ENCODE measurements around the gene VKORC1. TPM values are rescaled to one million over a fixed set of nuclear protein-coding genes. Genes with fewer than 3 reads are reported as not detected.

VKORC1 gene
- total RNA-seq, 1 donor from 2014 or later, result 22.3 TPM

DNA sequence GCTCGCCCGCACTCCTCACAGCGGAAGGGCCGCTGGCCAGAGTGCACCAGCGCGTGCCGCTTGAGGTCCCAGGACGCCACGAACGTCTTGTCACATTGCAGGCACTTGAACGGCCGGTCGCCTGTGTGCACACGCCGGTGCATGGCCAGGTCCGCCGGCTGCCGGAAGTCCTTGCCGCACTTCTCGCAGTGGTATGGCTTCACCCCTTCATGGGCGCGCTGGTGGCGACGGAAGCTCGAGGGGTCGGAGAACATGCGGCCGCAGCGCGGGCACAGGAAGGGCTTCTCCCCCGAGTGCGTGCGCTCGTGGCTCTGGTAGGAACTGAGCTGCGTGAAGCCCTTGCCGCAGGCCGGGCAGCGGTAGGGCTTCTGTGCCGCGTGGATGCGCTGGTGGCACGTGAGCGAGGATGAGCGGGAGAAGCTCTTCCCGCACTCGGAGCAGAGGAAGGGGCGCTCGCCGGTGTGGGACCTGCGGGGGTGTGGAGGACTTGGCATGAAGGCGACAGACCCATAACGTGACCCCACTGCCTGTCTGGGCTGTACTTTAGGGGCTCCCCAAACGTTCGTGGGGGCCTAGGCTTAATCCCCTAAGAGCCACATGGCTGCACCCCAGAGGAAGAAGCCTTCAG is 32.7 kb downstream of the VKORC1 start:
- no peak for ATAC-seq

DNA sequence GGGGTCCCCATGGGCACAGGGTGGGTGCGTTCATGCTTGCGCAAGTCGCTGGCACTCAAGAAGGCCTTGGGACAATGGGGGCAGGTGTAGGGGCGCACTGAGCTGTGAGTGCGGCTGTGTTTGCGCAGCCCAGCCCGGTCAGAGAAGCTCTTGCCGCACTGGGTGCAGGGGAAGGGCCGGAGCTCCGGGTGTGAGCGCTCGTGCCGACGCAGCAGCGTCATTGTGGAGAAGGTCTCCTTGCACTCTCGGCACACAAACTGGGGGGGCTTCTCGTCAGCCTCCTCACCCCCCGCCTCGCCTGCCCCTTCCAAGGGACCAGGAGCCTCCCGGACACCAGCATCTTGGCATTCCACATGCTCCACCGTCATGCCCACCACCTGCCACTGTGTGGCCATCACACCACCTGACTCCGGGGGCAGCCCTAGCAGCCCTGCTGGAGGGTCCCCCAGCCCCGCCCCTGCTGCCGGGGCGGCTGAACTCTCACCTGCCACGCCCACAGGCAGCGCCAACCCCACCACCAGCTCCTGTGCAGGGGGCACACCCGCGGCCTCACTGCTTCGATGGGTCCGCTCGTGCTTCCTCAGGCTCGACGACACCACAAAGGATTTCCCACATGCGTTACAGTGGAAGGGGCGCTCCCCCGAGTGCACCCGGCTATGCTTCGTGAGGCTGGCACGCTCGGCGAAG is 33.3 kb downstream of the VKORC1 start:
- ATAC-seq, result no peak

DNA sequence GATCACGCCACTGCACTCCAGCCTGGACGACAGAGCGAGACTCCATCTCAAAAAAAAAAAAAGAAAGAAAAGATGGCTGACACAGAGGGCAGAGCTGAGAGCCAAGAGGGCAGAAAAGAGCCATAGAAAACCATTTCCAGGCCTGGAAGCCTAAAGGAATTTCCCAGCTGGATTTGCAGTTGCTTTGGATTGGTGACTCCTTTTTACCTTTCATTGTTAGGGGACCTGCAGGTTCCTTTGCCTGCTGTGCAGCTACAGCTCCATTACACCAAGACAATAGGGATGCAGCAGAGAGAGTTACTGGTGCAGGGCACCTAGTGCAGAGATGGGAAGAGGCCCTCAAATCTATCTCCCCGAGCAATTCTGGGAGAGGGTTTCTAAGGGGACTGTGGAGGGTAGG is 39.0 kb downstream of the VKORC1 start:
- no peak for ATAC-seq

DNA sequence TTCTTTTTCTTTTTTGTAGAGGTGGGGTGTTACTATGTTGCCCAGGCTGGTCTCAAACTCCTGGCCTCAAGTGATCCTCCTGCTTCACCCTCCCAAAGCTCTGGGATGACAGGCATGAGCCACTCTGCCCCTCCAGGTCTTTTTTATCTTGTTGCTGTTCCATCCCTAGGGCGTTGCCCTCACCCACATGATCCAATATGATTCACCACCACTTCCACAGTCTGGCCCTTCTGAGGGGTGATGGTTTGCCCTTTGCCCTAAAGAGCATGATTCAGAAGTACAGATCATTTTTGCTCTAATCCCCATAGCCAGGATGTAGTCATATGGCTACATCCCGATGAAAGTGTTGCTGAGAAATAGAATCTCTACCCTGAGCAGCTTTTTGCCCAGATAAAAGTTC is 42.5 kb downstream of the VKORC1 start:
- ATAC-seq, result peak; percentile 97

DNA sequence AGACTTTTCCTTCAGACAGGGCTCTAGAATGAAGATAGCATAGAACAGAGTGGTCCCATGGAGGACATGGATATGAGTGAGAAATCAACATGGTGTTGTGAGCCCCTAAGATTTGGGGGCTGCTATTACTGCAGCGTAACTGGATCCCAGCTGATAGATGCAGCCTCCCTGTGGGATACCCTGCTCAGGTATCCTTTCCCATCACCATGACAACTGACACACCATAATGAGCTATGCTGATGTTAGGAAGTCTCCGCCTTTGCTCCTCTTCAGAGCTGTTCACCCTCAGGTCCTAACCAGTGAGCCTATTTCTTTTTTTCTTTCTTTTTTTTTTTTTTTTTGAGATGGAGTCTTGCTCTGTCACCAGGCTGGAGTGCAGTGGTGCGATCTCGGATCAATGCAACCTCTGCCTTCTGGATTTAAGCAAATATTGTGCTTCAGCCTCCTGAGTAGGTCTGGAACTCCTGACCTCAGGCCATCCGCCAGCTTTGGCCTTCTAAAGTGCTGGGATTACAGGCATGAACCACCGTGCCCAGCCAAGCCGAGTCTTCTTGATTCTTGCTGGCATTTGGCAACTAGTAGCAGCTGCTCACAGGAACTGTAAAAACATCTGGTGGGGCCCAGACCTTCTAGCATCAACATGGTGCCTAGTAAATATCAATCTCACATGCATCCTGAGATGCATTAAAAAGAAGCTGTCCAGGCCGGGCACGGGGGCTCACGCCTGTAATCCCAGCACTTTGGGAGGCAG is 44.1 kb downstream of the VKORC1 start:
- no peak for ATAC-seq

DNA sequence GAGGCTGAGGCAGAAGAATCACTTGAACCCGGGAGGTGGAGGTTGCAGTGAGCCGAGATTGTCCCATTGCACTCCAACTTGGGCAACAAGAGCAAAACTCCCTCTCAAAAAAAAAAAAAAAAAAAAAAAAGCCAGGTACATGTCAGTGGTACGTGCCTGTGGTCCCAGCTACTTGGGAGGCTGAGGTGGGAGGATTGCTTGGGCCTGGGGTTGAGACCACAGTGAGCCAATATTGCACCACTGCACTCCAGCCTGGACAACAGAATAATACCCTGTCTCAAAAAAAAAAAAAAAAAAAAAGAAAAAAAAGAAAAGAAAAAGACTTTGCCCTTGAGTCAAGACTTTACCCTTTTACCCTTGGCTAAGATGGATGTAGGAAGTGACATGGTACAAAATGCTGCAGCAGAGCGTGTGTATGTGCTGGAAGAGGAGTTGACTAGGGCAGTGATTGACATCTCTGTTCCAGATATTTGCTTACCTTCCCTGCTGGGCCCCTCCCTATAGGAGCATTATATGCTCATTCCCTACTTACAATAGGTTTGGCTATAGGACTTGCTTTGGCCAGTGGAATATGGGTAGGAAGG is 50.6 kb downstream of the VKORC1 start:
- ATAC-seq, result no peak

DNA sequence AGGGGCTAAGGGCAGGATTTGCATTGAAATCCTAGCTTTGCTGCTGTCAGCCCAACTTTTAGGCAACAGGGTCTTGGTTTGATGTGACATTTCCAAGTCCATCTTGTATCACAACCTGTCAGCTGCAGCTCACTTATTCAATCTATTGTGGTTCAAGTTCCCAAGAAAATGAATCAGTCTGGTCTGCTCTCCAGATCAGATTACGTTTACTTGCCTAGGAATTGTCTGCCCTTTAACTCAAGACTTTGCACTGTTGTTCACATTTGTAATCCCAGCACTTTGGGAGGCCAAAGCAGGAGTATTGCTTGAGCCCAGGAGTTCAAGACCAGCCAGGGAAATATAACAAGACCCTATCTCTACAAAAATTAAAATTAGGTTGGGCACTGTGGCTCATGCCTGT is 51.2 kb downstream of the VKORC1 start:
- ATAC-seq, result no peak

DNA sequence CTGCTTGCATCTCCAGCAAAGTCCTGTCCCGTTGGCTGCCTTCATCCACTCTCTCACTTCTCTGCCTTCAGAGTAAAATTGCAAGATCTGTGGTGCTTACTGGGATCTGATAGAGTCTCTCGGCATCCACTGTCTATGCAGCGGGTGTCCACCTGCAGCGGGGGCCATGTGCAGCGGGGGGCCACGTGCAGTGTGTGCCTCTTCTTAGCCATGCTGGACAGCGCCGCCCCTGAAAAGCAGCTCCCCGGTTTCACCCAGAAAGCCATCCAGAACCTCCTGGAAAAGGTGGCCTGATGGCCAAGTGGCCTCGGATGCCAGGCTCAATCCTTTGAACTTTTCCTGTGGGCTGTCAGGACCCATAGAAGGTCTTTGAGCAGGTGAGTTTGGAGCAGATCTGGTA is 51.7 kb downstream of the VKORC1 start:
- ATAC-seq, result no peak

Other genes starting within 250 kb of the VKORC1 start
- gene BCL7C, start 200.7 kb downstream of the VKORC1 start, total RNA-seq, result 30.5 TPM
- gene CTF1, start 198.2 kb downstream of the VKORC1 start, total RNA-seq, result 2.3 TPM
- gene FBXL19, start 171.2 kb downstream of the VKORC1 start, total RNA-seq, result 19.2 TPM
- gene ORAI3, start 145.7 kb downstream of the VKORC1 start, total RNA-seq, result 9.8 TPM
- 8.2 TPM for gene SETD1A, start 137.0 kb downstream of the VKORC1 start, total RNA-seq
- gene HSD3B7, start 109.6 kb downstream of the VKORC1 start, total RNA-seq, result 14.5 TPM
- 0.80 TPM for gene STX1B, start 84.2 kb downstream of the VKORC1 start, total RNA-seq
- gene STX4, start 61.2 kb downstream of the VKORC1 start, total RNA-seq, result 42.8 TPM
- gene ZNF668, start 20.6 kb downstream of the VKORC1 start, total RNA-seq, result 5.3 TPM
- gene ZNF646, start 20.4 kb downstream of the VKORC1 start, total RNA-seq, result 9.0 TPM
- 0.48 TPM for gene PRSS53, start 5.9 kb downstream of the VKORC1 start, total RNA-seq
- 21.5 TPM for gene BCKDK, start 13.6 kb upstream of the VKORC1 start, total RNA-seq
- 25.5 TPM for gene KAT8, start 22.9 kb upstream of the VKORC1 start, total RNA-seq
- gene PRSS8, start 40.9 kb upstream of the VKORC1 start, total RNA-seq, result 59.3 TPM
- 1.5 TPM for gene PRSS36, start 55.3 kb upstream of the VKORC1 start, total RNA-seq
- 127 TPM for gene FUS, start 85.3 kb upstream of the VKORC1 start, total RNA-seq
- gene PYCARD, start 108.0 kb upstream of the VKORC1 start, total RNA-seq, result 75.6 TPM
- gene TRIM72, start 119.3 kb upstream of the VKORC1 start, total RNA-seq, result 0.04 TPM
- gene PYDC1, start 122.3 kb upstream of the VKORC1 start, total RNA-seq, result not detected
- 0.96 TPM for gene ITGAM, start 165.2 kb upstream of the VKORC1 start, total RNA-seq

Measured in esophagus mucosa (tissue), 1 donor.